GM12865 (cell line): ENCODE results near the gene MATK.
A peak's percentile ranks its signal among the peaks of the same experiment; 100 is the strongest.

Experiments used
- DNase-seq: peaks from one replicate; pipeline ENCODE4 v3.0.0; 2010; ENCODE audit warnings: low read depth
- H3K4me3 ChIP-seq: 2 replicates; pipeline ENCODE4 v1.5.1; 2011; ENCODE audit warnings: mild to moderate bottlenecking, low read depth, low read length, control low read depth
- TF ChIP-seq, protein P1 (sequence below): IDR thresholded peaks from 2 replicates; pipeline ENCODE4 v1.5.1; 2011; ENCODE audit warnings: low read length, control low read depth, low read depth, inconsistent platforms; ENCODE audit not compliant: insufficient read depth; ENCODE audit errors: missing control alignments

The MATK gene

DNA sequence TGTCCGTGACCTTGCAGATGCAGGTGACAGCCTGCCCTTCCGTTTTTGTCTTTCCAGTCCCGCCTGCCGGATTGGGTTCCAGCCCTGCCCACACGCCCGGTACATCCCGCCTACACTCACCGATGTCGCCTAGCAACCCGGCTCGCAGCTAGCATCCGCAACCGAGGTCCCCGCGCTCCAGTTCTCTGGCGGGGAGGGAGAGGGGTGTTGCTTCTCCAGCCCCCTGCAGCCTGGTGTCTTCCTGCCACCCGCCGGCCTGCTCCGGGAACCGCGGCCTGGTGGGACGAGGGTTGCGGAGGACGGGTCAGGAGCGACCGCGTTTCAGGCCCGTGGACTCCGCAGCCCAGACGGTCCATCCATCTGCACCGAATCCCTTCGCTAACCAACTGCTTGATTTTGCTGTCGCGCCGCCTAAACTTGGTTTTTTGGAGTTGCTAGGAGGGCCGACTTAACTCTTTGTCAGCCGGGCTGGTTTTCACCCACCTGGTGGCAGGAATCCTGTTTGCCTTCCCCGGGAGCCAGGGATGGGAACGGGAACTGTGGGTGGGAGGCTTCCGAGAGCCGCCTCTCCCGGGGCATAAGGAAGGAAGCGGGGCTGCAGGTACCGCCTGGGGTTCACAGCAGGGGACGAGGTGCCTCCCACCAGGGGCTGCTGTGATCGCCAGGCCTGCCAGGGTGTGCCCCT is 15.4 kb upstream of the MATK start:
- no peak overlapping the region for H3K4me3 ChIP-seq
- DNase-seq = peak; percentile 50

DNA sequence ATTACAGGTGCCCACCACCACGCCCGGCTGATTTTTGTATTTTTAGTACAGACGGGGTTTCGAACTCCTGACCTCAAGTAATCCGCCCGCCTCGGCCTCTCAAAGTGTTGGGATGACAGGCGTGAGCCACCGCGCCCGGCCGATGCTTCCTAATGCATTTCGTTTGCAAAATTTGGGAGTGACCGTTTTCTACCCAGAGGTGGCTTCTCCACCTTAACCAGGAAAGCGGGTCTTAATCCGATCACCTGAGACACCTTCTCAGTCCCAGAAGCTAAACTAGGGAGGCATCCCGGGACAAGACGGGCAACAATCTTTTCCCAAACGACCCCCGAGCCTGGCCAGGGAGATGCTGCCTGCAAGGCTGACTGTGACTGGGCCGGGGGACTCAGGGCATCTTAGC is 14.8 kb upstream of the MATK start:
- no peak overlapping the region for H3K4me3 ChIP-seq
- no peak for DNase-seq
- TF ChIP-seq, protein P1, sequence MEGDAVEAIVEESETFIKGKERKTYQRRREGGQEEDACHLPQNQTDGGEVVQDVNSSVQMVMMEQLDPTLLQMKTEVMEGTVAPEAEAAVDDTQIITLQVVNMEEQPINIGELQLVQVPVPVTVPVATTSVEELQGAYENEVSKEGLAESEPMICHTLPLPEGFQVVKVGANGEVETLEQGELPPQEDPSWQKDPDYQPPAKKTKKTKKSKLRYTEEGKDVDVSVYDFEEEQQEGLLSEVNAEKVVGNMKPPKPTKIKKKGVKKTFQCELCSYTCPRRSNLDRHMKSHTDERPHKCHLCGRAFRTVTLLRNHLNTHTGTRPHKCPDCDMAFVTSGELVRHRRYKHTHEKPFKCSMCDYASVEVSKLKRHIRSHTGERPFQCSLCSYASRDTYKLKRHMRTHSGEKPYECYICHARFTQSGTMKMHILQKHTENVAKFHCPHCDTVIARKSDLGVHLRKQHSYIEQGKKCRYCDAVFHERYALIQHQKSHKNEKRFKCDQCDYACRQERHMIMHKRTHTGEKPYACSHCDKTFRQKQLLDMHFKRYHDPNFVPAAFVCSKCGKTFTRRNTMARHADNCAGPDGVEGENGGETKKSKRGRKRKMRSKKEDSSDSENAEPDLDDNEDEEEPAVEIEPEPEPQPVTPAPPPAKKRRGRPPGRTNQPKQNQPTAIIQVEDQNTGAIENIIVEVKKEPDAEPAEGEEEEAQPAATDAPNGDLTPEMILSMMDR = no peak

More for the DNA sequence above, 15.4 kb upstream of the MATK start:
- TF ChIP-seq, protein P1 = no peak

DNA sequence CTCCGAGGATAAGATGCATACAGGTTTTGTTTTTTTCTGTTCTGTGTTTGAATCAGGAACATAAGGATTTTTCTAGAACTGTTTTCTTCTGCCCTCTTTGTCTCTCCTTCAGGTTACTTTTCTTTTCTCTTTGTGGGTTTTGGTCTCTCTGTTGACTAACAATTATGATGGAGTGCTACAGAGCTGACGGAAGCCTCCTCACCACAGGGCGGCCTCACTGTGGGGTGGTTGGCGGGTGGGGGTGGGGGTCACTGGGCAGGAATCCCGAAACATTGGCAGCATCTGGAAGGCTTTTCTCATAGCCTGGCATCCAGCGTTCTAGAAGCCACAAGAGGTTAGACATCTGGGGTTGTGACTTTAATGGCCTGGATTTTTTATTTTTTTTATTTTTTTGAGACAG is 12.0 kb upstream of the MATK start:
- H3K4me3 ChIP-seq = no peak overlapping the region
- TF ChIP-seq, protein P1 = no peak
- DNase-seq = no peak

DNA sequence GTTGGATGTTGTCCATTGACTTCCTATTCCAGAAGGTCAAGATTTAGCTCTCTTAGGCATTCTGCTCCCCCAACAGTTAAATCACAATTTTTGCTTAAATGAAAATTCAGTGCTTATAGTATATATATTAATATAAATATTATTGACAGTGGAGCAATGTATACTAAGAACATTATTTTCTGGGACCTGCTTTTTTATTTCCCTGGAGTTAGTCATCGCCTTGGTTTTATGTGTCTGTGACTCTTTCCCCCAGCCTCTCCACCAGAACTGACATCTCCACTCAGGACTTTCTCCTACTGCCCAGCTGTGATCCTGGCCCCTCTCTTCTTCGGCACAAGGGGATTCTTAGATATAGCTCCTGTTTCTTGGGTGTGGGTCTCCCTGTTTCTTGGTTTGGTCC is 10.2 kb upstream of the MATK start:
- no peak overlapping the region for H3K4me3 ChIP-seq
- DNase-seq = no peak
- TF ChIP-seq, protein P1 = no peak

DNA sequence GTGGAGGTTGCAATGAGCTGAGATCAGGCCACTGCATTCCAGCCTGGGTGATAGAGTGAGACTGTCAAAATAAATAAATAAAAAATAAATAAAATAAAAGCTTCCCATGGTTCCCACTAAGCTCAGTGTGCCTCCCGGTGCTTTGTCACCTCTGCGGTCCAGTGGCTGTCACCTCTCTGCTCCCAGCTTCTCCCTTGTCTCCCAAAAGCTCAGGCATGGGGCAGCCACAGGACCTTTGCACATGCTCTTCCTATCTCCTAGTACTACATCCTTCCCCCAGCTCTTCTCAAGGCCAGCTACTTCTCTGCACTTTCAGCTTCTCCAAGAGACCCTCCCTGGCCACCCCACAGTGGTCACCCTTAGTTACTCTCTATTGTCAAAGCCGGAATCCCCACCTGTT is 7.6 kb upstream of the MATK start:
- no peak for DNase-seq
- TF ChIP-seq, protein P1 = no peak
- H3K4me3 ChIP-seq = no peak overlapping the region

DNA sequence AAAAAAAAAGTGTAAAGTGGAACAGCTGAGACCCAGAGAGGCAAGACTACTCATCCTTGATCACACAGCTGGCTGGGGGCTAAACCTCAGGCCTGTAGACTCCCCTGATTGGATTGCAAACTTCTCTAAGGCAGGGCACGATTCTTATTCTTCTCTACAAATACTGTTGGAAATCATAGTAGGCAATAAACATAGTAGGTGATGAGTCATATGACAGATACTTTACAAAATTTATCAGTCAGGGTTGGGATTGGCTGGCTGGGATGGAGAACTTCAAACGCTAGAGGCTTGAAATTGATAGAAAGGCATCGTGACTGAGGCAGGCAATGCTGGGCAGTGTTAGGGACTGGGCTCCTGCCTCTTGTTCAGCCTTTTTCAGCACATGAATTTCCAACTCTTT is 5.9 kb upstream of the MATK start:
- TF ChIP-seq, protein P1 = no peak
- no peak overlapping the region for H3K4me3 ChIP-seq
- no peak for DNase-seq

DNA sequence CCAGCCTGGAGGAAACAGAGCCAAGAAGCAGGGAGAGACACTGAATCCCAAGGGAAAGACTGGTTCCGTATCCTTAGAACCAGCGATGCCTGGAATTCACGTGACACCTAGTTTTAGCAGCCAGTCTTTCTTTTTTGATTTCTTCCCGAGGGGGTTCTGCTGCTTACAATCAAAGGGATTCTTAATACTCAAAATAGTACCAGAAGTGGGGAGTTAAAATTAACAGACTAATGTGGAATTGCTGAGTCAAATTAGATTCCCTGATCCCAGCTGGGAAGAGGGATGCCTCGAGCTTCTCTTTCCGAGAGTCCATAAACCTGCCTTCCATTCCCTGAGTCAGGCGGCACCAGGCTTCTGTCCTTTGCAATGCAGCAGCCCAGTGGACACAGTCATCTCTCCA is 4.8 kb upstream of the MATK start:
- TF ChIP-seq, protein P1 = no peak
- DNase-seq = no peak
- no peak overlapping the region for H3K4me3 ChIP-seq
